PC-9 (cell line): Measurements from ENCODE around the gene TPRN.

ENCODE experiments used
- EZH2 ChIP-seq: fragments of 200-600 bp; sonication (generic); IDR thresholded peaks from 2 replicates; pipeline ENCODE4 v1.8.0; 2017; ENCODE audit warnings: antibody characterized with exemption, low read depth
- TF ChIP-seq, protein P1 (sequence below): fragments of 200-600 bp; sonication (generic); conservative IDR thresholded peaks from 2 replicates; pipeline ENCODE4 v1.6.1; 2017; ENCODE audit warnings: mixed run types, antibody characterized with exemption, mild to moderate bottlenecking, moderate library complexity

DNA sequence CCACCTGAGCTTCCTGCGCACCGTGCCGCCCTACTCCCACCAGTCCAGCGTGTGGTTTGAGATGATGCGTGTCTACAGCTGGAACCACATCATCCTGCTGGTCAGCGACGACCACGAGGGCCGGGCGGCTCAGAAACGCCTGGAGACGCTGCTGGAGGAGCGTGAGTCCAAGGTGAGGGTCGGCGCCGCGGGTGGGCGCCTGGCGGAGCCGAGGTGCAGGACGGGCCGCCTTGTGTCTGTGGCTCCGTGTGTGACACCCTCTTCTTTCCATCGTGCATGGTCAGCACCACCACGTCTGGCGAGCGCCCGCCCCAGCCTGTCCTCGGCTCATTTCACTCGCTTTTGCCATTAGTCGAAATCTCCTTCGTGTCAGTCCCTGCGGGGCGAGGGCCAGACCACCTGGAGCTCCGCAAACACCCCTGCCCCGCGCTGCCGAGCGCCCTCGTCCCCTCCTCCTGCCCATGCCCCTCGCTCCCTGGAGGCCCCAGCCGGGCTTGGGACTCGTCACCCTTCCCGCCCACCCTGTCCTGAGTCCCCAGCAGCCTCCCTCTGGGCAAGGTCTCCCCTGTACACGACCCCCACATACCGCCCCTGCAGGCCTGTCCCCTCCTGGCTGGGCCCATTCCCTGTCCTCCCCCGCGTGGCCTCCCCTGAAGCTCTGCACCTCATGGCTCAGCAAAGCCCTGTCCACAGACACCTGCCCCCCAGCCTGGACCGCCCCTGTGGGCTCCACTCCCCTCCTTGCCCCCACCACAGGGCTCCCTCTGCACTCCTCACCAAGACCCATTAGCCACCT, 54.6 kb downstream of the TPRN start:
- TF ChIP-seq, protein P1, sequence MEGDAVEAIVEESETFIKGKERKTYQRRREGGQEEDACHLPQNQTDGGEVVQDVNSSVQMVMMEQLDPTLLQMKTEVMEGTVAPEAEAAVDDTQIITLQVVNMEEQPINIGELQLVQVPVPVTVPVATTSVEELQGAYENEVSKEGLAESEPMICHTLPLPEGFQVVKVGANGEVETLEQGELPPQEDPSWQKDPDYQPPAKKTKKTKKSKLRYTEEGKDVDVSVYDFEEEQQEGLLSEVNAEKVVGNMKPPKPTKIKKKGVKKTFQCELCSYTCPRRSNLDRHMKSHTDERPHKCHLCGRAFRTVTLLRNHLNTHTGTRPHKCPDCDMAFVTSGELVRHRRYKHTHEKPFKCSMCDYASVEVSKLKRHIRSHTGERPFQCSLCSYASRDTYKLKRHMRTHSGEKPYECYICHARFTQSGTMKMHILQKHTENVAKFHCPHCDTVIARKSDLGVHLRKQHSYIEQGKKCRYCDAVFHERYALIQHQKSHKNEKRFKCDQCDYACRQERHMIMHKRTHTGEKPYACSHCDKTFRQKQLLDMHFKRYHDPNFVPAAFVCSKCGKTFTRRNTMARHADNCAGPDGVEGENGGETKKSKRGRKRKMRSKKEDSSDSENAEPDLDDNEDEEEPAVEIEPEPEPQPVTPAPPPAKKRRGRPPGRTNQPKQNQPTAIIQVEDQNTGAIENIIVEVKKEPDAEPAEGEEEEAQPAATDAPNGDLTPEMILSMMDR: no peak
- no peak for TF ChIP-seq EZH2
